Glutamatergic neuron (in vitro differentiated cells): ENCODE data around the gene NID2. TPM values are rescaled to one million over a fixed set of nuclear protein-coding genes. Genes with fewer than 3 reads are reported as not detected.

Experiments used
- DNase-seq: peaks from one replicate; pipeline ENCODE4 v3.0.0; 2022
- H3K27ac Mint-ChIP-seq: one replicate; pipeline ENCODE4 v1.8.0; 2020; ENCODE audit warnings: mild to moderate bottlenecking, mixed read lengths, inconsistent platforms; ENCODE audit not compliant: unreplicated experiment
- H3K27me3 Mint-ChIP-seq: one replicate; pipeline ENCODE4 v1.8.0; 2020; ENCODE audit warnings: mild to moderate bottlenecking, moderate library complexity, mixed read lengths, inconsistent platforms; ENCODE audit not compliant: unreplicated experiment
- H3K36me3 Mint-ChIP-seq: one replicate; pipeline ENCODE4 v1.8.0; 2020; ENCODE audit warnings: mild to moderate bottlenecking, mixed read lengths, inconsistent platforms; ENCODE audit not compliant: unreplicated experiment
- H3K4me1 Mint-ChIP-seq: one replicate; pipeline ENCODE4 v1.8.0; 2020; ENCODE audit warnings: mild to moderate bottlenecking, low read depth, mixed read lengths, inconsistent platforms; ENCODE audit not compliant: unreplicated experiment
- H3K4me3 Mint-ChIP-seq: one replicate; pipeline ENCODE4 v1.8.0; 2020; ENCODE audit warnings: mild to moderate bottlenecking, mixed read lengths, inconsistent platforms; ENCODE audit not compliant: unreplicated experiment
- H3K9me3 Mint-ChIP-seq: one replicate; pipeline ENCODE4 v1.8.0; 2020; ENCODE audit warnings: mild to moderate bottlenecking, moderate library complexity, mixed read lengths, inconsistent platforms; ENCODE audit not compliant: unreplicated experiment
- CTCF ChIP-seq: fragments of 200-600 bp; sonication (generic); IDR thresholded peaks from one replicate; pipeline ENCODE4 v1.5.0; 2021; ENCODE audit not compliant: partially characterized antibody, unreplicated experiment
- total RNA-seq: library from RNA; stranded (reverse); fragmentation: NEBNext Ultra II Directional; extraction: Animal tissue kit (Norgen Biotek cat#: 25700); gene quantifications from one replicate; pipeline ENCODE4 v1.2.1, GENCODE V29; 2021; ENCODE audit not compliant: unreplicated experiment

NID2 gene
- total RNA-seq, 1 donor from 2014 or later, result 2.6 TPM

GRCh38 chr14:52077256-52077979 is 8.6 kb upstream of the NID2 start:
- H3K36me3 Mint-ChIP-seq, result no peaks in the 10 kb centered on the region
- no peaks in the 10 kb centered on the region for H3K27me3 Mint-ChIP-seq
- H3K27ac Mint-ChIP-seq, result no peak overlapping the region
- no peak overlapping the region for H3K4me3 Mint-ChIP-seq
- DNase-seq, result no peak
- H3K4me1 Mint-ChIP-seq, result no peaks in the 10 kb centered on the region
- no peaks in the 10 kb centered on the region for H3K9me3 Mint-ChIP-seq
- TF ChIP-seq CTCF, result no peak

GRCh38 chr14:52076334-52076733 is 7.5 kb upstream of the NID2 start:
- Mint-ChIP-seq H3K4me1 (no peaks in the 10 kb centered on the region), H3K36me3 (no peaks in the 10 kb centered on the region), H3K4me3 (no peak overlapping the region), H3K27me3 (peaks cover 2% of the 10 kb centered on the region), H3K27ac (no peak overlapping the region), H3K9me3 (no peaks in the 10 kb centered on the region)
- DNase-seq, result no peak
- no peak for TF ChIP-seq CTCF

GRCh38 chr14:52075371-52075770 is 6.5 kb upstream of the NID2 start:
- DNase-seq, result no peak
- H3K27ac Mint-ChIP-seq, result no peak overlapping the region
- no peaks in the 10 kb centered on the region for H3K9me3 Mint-ChIP-seq
- H3K4me1 Mint-ChIP-seq, result no peaks in the 10 kb centered on the region
- no peaks in the 10 kb centered on the region for H3K36me3 Mint-ChIP-seq
- no peak for TF ChIP-seq CTCF
- H3K27me3 Mint-ChIP-seq, result peaks cover 3% of the 10 kb centered on the region
- H3K4me3 Mint-ChIP-seq, result no peak overlapping the region

- DNase-seq, result no peak
- H3K27me3 Mint-ChIP-seq, result peaks cover 8% of the 10 kb centered on the region
- H3K4me3 Mint-ChIP-seq, result no peak overlapping the region
Measured at GRCh38 chr14:52073251-52073650, 4.4 kb upstream of the NID2 start.

More at GRCh38 chr14:52073251-52073650, 4.4 kb upstream of the NID2 start:
- TF ChIP-seq CTCF, result no peak
- H3K4me1 Mint-ChIP-seq, result no peaks in the 10 kb centered on the region
- H3K36me3 Mint-ChIP-seq, result no peaks in the 10 kb centered on the region
- no peak overlapping the region for H3K27ac Mint-ChIP-seq
- H3K9me3 Mint-ChIP-seq, result no peaks in the 10 kb centered on the region
